ENCODE data around the gene EIF2D.
A peak's percentile ranks its signal among the peaks of the same experiment; 100 is the strongest.
"Not testable (repeated sequence)": the region's sequence is repeated elsewhere in the genome, so short reads cannot be mapped to it uniquely, and the experiment has no call there.

Gene EIF2D

DNA sequence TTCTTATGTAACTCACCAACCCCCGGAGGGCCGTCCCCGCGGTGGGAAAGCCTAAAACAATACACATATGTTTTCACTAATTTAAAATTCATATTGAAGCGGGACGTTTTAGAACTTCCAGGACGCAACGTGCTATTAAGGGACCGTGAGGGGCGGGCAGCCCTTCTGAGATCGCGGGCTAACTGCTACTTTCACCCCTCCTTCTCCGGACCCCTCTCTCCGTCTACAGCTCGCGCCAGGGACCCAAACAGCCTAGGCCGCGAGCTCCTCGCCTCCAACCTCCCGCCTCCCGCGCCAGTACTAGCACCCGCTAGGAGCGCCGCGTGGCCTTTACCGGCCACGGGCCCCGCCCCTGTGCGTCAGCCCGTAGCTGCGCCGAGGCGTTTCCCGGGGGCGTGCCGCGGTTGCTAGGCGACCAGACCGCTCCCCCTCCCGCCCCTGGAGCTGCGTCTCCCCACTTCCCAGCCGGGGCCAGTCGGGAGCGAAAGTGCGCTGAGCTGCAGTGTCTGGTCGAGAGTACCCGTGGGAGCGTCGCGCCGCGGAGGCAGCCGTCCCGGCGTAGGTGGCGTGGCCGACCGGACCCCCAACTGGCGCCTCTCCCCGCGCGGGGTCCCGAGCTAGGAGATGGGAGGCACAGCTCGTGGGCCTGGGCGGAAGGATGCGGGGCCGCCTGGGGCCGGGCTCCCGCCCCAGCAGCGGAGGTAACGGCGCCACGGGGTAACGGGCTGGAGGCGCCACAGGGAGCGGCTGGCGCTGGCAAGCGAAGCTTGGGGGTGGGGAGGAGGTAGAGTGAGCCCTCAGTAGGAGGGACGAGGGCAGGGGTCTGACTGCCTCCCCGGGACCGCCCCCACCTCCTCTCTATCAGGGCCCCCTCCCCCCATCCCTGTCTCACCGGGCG is 23.1 kb upstream of the EIF2D start, which contains the start of gene DYRK3:
DYRK3 (plus strand) TSS at position 457 of the 898 bp plus-strand sequence; CDS start at position 625, 168 bp downstream.
- DNase-seq = peak; percentile 94

- DNase-seq = peak; percentile 92
Observed at GRCh38 chr1:206634365-206635079, 22.3 kb upstream of the EIF2D start.

GRCh38 chr1:206633708-206634121 is 21.4 kb upstream of the EIF2D start:
- peak; percentile 82 for DNase-seq

- peak; percentile 74 for DNase-seq
Observed at GRCh38 chr1:206631085-206631509, 18.8 kb upstream of the EIF2D start.

GRCh38 chr1:206628916-206629315 is 16.7 kb upstream of the EIF2D start:
- DNase-seq = no peak

DNA sequence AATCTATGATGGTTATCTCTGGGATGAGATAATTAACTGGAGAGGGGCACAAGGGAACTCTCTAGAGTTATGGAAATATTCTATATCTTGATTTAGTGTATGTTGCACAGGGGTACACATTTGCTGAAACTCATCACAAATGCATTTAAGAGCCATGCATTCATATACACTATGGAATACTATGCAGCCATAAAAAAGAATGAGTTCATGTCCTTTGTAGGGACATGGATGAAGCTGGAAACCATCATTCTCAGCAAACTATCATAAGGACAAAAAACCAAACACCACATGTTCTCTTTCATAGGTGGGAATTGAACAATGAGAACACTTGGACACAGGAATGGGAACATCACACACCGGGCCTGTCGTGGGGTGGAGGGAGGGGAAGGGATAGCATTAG is 14.1 kb upstream of the EIF2D start:
- DNase-seq = not testable (repeated sequence)

- DNase-seq = no peak
Observed at GRCh38 chr1:206609229-206609991, 2.9 kb downstream of the EIF2D start.

DNA sequence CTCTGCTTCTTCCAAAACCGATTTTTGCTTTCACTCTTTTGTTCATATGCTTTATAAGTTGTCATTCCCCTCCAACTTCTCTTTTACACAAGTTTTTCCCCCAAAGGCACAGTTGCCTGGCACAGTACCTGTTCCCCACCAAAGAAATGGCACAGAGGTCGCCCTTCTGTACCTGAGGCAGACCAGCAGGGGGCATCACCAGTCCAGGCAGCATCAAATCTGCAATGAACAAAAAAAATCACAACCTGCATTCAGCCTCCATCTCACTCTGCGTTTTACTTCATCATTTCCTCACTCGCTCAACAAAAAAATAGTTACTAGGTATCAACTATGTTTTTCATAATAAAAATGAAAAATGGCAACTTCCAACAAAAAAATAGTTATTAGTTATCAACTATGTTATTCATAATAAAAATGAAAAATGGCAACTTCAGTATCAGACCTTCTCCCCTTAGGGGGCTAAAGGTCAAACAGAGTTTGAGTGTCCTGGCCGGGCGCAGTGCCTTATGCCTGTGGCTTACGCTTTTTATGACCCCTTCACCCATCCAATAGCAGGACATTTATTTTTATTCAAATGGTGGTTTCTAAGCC is 4.1 kb downstream of the EIF2D start:
- peak; percentile 39 for DNase-seq

DNA sequence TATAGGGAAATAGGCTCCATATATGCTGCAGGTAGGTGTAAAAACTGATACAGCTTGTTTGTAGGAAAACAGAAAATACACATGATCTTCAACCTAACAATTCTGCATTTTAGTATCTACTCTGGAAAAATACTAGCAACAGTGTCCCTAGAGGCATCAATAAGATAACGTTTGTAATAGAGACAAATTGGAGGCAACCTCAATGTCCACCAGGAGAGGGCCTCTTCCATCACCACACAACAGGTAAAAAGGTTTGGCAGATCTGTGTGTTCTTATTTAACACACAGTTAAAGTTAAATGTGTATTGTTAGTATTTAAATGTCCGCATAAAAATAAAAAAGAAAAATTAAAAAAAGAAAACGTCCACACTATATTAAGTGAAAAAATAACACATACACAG is 5.4 kb downstream of the EIF2D start:
- DNase-seq = peak; percentile 29

- DNase-seq = no peak
Observed at GRCh38 chr1:206604861-206605260, 7.4 kb downstream of the EIF2D start.

GRCh38 chr1:206600527-206600926 is 11.7 kb downstream of the EIF2D start:
- no peak for DNase-seq

DNA sequence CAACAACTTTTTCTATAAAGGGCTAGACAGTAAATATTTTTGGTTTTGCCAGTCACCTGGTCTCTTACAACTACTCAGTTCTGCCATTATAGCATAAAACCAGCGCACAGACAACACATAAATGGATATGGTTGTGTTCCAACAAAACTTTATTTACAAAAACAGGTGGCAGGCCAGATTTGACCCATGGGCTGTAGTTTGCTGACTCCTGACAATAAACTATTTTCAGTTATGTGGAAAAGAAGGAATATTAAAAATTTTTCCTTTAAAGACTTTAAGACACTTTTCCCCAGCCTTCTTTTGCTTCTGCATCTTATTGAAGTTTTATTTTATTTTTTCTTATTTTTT is 16.0 kb downstream of the EIF2D start:
- DNase-seq = no peak

DNA sequence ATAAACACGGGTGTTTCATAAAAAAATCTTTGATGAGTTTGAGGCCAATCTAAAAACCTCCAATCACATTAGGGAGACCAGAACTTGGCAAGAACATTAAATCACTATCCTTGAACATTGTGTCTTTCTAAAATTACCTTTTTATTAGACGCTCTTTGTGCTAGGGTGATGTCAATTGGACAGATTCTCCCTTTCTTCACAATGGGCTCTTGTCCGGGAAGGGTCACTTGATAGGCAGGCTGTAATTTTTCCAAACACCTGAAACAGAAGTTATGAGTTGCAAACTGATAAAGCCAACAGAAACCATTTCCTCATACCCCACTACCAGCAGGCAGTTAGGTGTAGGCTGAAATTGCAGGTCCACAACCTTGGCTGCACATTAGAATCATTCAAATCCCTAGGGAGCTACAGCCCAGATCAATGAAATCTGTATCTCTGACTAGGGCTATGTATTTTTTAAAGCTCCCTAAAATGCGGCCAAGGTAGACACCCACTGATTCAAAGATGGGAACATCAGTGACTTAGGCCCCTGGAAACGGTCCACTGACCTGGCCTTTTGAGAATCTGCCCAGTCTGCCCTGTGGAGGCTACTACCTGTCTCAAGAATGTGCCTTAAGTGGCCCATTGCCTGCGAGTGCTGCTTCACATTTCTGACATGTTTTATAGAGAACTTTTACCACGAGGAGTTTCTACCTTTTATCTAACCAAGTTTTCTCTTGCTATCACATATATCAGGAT is 16.5 kb downstream of the EIF2D start:
- DNase-seq = no peak

DNA sequence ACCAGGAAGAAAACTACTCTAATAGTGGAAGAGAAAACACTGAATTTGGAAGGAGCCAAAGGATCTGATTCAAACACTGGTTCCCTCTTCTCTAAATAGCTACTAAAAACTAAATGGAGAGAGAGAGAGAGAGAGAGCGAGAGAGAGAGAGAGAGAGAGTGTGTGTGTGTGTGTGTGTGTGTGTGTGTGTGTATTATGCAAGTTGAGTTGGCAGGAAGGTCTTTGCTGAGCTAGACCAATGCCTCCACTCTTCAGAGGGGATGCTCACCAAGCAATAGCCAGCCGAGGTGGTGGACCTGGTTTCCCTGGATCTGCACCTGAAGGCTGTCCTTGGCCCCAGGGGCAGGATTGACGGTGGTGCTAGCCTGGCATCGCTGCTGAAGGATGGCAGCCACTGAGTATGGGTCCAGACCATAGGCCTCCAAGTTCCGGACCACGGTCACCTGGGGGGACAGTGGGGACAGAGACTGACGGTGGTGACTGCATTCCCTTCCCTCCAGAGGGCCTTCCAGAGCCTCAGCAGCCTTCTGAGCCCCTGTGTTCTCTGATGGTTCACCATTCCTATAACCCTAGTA is 18.8 kb downstream of the EIF2D start:
- DNase-seq = no peak

DNA sequence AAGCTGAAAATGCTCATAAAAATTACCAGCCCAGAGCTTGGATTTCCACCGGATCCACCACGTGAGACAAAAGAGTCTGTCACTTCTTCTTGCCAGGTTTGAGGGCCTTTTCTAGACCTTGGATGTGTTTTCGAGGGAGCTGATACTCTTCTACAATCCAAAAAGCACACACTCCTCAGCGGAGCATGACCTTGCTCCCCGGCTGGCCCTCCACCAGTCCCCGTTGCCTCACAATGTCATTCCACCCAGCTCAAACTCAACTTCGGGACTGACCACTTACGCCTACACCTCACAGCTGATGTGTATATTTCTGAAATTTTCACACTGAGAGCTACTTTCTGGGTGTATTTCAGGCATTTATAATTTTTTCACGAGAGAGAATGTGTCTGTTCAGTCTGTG is 20.6 kb downstream of the EIF2D start:
- DNase-seq = no peak

- no peak for DNase-seq
Observed at GRCh38 chr1:206591226-206591625, 21.0 kb downstream of the EIF2D start.

DNA sequence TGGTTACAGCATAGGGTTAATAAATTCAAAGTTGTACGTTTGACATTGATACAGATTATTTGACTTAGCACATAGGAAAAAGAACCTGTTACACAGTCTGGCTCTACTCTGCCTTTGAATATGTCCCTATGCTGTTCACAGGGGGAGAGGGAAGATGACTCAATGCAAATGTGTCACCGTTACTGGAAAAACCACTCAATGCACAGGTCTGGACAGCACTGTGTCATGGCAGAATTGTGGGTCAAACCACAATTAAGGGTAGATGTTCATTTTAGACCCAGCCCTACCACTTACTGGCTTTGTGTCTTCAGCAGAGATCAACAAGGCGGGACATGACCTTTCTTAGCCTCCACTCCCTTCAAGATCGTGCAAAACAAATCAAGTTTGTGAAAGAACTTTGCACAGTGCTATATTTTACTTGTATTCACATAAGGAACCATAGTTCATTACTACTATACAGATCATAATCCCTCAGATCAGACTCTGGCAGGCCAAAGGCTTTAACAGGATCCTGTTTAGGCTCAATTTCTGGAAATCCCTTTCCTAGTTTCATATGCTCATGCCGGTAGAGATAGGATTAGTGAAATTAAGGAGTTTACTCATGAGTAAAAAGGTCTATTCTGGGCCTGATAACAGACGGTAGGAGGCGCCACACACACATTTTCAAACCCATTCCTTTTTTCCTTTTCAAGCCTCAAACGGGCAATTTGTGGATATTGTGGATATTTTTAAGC is 22.1 kb downstream of the EIF2D start:
- DNase-seq = peak; percentile 74

DNA sequence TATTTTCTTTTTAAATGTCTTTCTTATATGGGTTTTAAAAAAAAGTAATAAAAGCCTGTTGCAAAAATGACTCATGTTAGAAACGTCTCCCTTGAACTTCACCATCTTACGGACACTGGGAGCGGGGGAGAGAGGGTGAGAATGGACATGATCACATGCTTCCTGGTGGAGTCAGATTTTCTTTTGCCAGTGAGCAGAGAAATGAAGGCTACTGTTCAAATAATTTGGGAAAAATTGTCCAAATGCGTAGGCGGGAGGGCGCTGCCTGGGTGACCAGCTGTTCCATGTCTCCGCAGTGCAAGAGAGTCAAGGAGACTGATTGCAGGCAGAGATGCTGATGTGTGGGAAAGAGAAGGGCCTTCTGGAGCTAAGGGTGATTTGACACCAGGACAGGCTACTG is 23.1 kb downstream of the EIF2D start:
- DNase-seq = peak; percentile 95

GRCh38 chr1:206588492-206588891 is 23.8 kb downstream of the EIF2D start:
- no peak for DNase-seq

DNA sequence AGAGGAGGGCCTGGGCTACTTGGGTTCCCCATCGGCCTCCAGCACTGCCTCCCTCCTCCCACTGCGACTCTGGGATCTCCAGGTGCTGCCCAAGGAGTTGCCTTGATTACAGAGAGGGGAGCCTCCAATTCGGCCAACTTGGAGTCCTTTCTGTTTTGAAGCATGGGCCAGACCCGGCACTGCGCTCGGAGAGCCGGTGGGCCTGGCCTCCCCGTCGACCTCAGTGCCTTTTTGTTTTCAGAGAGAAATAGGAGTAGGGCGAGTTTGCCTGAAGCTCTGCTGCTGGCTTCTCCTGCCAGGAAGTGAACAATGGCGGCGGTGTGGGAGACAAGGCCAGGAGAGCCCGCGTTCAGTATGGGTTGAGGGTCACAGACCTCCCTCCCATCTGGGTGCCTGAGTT is 24.4 kb downstream of the EIF2D start:
- no peak for DNase-seq
